Activated CD4-positive, alpha-beta T cell treated with anti-CD3 and anti-CD28 coated beads, Interleukin-2, Interleukin-6, amounts not matched to agents 100 ng/mL and 50 ng/mL, durations not matched to agents 16 hours and 8 hours (primary cell): ENCODE data around the gene PARP12.

Experiments used
- DNase-seq: peaks from one replicate; pipeline ENCODE4 v3.0.0-alpha.2; 2020

PARP12 gene

GRCh38 chr7:140010194-140010895 is 52.4 kb downstream of the PARP12 start:
- DNase-seq: no peak

DNA sequence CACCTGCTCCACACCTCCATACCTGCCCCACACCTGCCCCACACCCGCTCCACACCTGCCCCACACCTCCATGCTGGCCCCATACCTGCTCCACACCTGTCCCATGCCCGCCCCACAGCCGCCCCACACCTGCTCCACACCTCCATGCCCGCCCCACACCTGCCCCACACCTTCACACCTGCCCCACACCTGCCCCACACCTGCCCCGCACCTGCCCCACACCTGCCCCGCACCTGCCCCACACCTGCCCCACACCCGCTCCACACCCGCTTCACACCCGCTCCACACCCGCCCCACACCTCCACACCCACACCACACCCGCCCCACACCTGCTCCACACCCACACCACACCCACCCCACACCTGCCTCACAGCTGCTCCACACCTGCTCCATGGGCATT is 53.0 kb downstream of the PARP12 start:
- no peak for DNase-seq

GRCh38 chr7:140008755-140009610 is 53.8 kb downstream of the PARP12 start:
- no peak for DNase-seq

- no peak for DNase-seq
Measured at GRCh38 chr7:140007051-140007690, 55.6 kb downstream of the PARP12 start.

DNA sequence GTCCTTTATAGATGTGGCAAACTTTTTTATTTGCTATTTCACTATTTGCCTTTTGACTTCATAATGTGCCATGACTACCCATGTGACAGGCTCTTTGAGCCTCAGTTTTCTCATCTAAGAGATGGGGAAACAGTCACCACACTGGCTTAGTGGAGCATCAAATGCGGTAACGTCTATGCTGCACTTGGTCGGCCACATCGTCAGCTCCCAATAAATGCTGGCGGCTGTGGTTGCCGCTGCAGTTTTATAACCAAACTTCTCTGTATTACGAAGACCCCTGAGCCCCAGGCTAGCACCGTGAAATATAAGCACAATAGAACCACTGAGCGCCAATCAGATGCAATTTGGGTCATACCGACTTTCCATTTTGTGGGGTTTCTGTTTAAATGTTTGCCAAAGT is 56.2 kb downstream of the PARP12 start:
- no peak for DNase-seq

- no peak for DNase-seq
Measured at GRCh38 chr7:140005754-140006503, 56.8 kb downstream of the PARP12 start.

GRCh38 chr7:140005341-140005740 is 57.4 kb downstream of the PARP12 start:
- DNase-seq: no peak

DNA sequence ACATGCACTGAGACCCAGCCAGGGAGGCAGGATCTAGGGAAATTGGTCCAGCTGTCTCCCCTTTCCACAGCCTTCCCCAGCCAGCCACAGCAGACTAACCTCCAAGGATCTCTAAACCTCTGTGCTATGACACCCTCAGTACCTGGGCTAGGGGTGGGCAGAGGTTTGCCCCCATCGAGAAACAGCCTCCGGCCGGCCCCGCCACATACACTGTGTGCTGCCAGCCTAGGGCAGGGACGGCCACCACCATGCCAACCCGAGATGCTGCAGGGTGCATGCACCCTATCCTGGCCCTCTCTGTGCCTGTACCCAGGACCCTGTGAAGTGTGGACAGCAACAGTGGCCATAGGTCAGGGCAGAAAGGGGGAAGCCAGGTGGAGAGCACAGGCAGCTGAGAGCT is 58.1 kb downstream of the PARP12 start:
- no peak for DNase-seq

GRCh38 chr7:140003913-140004382 is 58.8 kb downstream of the PARP12 start:
- peak; percentile 63 for DNase-seq

DNA sequence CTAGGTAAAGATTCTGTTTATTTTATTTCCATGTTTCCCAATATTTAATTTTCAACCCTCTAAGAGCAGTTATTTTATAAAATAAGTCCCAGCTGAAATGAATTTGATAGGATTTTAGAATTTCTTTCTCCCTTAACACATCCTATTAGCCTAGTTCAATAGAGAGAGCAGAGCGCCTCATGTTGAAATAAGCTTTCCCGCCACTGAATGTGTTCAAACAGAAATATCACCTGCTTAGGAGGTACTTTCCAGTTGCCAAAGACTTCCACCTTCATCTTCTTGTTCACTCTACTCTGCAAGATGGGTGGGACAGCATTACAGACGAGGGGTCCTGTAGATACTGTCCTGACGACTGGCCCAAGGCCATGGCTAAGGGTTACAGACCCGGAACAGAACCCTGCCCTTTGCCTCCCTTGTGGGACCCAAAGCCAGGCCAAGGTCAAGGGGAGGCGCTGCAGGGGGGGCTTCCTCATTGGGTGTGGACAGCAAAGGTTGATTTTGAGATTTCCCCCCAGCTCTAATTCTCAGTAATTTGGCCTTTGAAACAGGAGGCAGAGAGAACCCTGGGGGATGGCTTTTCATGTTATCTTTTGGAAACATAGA is 62.0 kb downstream of the PARP12 start:
- no peak for DNase-seq

DNA sequence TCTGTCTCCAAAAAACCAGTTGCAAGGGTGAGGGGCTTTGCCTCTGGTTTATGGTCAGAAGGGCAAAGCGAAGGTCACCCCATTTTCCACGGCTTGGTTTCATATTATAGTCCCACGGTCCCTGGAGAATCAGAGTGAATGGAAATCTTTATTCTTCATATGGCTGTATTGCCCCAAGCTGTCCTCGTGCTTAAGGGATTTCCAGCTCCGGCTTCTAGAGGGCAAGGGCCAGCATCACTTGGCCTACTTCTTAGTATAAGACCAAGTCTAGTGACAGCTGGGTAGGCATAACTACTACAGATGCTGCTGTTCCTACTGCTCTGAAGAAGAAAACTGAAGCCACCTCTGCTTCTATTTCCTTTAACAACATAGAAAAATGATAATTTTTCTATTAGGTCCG is 63.2 kb downstream of the PARP12 start:
- DNase-seq: no peak

DNA sequence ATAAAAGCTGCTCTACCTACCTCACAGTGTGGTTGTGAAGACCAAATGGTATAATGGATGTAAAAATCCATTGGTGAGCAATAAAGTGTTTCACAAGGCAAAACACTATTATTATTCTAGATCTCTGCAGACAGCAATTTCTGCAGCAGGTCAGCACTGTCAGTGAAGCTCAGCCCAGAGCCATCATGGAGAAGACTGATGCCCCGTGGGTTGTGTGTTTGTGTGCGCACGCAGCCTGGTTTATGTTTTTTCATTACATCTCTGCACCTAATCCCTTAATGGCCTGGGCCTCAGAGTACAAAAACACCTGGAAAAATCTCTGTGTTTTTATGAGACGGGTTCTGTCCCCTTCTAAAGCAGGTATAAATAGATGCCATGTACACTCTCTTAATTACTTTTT is 64.2 kb downstream of the PARP12 start:
- DNase-seq: no peak

DNA sequence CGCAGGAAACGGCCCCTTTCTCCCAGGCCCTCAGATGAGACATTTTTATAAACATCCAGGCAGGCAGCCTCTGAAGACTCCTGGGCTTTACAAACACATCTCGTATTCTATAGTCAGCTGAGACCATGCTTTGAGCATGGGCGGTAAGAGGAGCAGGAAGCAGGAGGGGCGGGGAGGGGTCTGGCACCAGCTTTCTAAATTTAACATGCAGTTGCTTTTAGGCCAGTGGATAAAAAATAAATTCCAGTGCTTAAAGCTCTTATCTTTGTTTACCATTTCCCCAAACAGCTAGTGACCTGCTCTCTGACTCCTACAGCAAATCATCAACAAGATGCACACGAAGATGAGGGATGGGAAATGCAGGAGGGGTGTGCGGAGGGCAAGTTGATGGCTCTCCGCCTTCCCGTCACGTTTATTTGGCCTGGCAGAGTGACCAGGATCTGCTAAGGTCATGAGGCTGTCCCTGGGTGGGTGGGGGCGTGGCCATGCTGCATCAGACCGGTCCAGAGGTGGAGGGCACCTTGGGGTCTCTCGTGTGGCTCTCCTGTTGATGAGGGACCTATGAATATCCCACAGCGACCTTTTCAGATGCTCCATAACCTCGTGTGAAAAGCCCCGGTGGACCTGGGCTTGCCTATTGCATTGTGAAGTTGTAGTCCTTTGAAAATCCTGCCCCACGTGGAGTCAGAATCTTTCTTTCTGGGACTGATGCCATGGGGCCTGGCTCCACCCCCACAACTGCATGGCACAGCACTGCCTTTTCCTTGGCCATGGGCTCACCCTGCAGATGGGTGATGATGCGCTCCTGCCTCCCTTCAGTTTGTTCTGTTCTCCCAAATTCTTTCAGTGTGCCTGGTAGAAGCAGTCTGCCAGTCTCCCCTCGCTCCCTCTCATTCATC is 67.5 kb downstream of the PARP12 start:
- DNase-seq: no peak

DNA sequence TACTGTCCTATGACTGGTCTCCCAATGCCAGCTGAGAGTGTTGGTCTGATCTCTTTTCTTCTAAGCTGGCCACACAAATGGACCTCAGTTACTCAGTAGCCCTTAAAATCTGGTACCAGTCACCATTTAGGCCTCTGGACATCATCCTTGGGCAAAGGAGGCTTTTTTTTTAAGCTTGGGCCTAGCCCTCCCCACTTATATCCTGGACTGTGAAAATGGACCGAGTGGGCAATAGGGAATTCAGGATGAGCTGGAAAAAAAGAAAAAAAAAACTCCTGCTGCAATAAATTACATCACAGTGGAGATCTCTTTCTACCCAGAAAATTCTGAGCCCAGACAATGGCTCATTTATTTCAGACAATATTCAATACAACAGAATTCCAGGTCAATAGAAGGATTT is 68.4 kb downstream of the PARP12 start:
- DNase-seq: no peak

DNA sequence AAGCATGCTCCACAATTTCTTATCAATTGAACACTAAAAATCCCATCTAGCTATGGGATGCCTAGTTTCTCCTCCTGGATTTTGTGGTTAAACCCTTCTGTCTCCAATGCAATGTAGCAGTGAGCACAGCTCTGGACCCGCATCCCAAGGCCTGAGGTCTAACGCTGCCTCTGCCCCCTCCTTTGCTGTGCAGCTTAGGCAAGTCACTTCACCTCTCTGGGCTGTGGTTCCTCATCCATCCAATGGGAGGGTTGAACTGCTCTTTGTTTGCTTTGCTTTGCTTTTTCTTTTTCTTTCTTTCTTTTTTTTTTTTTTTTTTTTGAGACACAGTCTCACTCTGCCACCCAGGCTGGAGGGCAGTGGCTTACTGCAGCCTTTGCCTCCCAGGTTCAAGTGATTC is 69.2 kb downstream of the PARP12 start:
- no peak for DNase-seq

- DNase-seq: no peak
Measured at GRCh38 chr7:139993169-139993568, 69.6 kb downstream of the PARP12 start.

GRCh38 chr7:139992353-139993044 is 70.3 kb downstream of the PARP12 start:
- DNase-seq: no peak

GRCh38 chr7:139991911-139992310 is 70.8 kb downstream of the PARP12 start:
- DNase-seq: no peak

- DNase-seq: no peak
Measured at GRCh38 chr7:139991269-139991666, 71.5 kb downstream of the PARP12 start.

GRCh38 chr7:139990571-139991268 is 72.0 kb downstream of the PARP12 start:
- DNase-seq: no peak
